ENCODE results near the gene TRIM27. TPM values are rescaled to one million over a fixed set of nuclear protein-coding genes. Genes with fewer than 3 reads are reported as not detected.
A peak's percentile ranks its signal among the peaks of the same experiment; 100 is the strongest.

Gene TRIM27
- total and polyA plus RNA-seq, 10 donors: 45.2 to 92.0 (median 64.3) TPM

GRCh38 chr6:28947831-28948270 lies 24.1 kb upstream of the TRIM27 start:
- Histone ChIP-seq H3K9me3 (no peaks in the 10 kb centered on the region), H3K27ac (no peak overlapping the region), H3K36me3 (no peaks in the 10 kb centered on the region), H3K4me3 (no peak overlapping the region), H3K4me1 (peaks cover 0 to 28% (median 15%) of the 10 kb centered on the region in 6 donors), H3K27me3 (replicated peaks in 1 of 7) (no peaks in the 10 kb centered on the region)
- no peak for DNase-seq
- WGBS, 5 donors: 84 to 96% (median 89%) methylated on average over 1 of the region's 1 CpG
- TF ChIP-seq POLR2A (IDR thresholded peaks at IDR 0.05) (no peak), CTCF (IDR thresholded peaks at IDR 0.05 in 8 of 11, conservative IDR thresholded peaks at IDR 0.05 in 3 of 11) (no peak), POLR2AphosphoS5 (IDR thresholded peaks at IDR 0.05) (no peak)
- intact Hi-C loops (cut with DNase I; ENCODE audit: low total_unique reads): loop anchor here (5.0 kb wide), 1 partner anchor 34 kb away; no protein-coding TSS in a partner anchor

- Histone ChIP-seq H3K9me3 (no peaks in the 10 kb centered on the region), H3K4me3 (no peak overlapping the region), H3K4me1 (peaks cover under 1 to 34% (median 21%) of the 10 kb centered on the region in 6 donors), H3K36me3 (no peaks in the 10 kb centered on the region), H3K27me3 (replicated peaks in 1 of 7) (no peaks in the 10 kb centered on the region), H3K27ac (no peak overlapping the region)
- WGBS, 5 donors: 68 to 88% (median 83%) methylated on average over 6 of the region's 6 CpGs
- TF ChIP-seq POLR2A (IDR thresholded peaks at IDR 0.05) (no peak), POLR2AphosphoS5 (IDR thresholded peaks at IDR 0.05) (no peak), CTCF (IDR thresholded peaks at IDR 0.05 in 8 of 11, conservative IDR thresholded peaks at IDR 0.05 in 3 of 11) (no peak)
- intact Hi-C loops (cut with DNase I; ENCODE audit: low total_unique reads): loop anchor here (5.0 kb wide), 1 partner anchor 35 kb away; no protein-coding TSS in a partner anchor
- no peak for DNase-seq
Observed at GRCh38 chr6:28947067-28947765, 23.4 kb upstream of the TRIM27 start.

- TF ChIP-seq CTCF (IDR thresholded peaks at IDR 0.05 in 8 of 11, conservative IDR thresholded peaks at IDR 0.05 in 3 of 11) (no peak), POLR2AphosphoS5 (IDR thresholded peaks at IDR 0.05) (no peak), POLR2A (IDR thresholded peaks at IDR 0.05) (no peak)
- DNase-seq: no peak
- Histone ChIP-seq H3K27me3 (replicated peaks in 1 of 7) (no peaks in the 10 kb centered on the region), H3K4me3 (no peak overlapping the region), H3K9me3 (no peaks in the 10 kb centered on the region), H3K36me3 (no peaks in the 10 kb centered on the region), H3K4me1 (peaks cover 7 to 53% (median 31%) of the 10 kb centered on the region in 6 donors), H3K27ac (peak overlapping the region in 2 of 8 donors; percentile 4 to 86)
- 73 to 86% (median 76%) methylated on average over 3 of the region's 3 CpGs for WGBS, 5 donors
- intact Hi-C loops (cut with DNase I; ENCODE audit: low total_unique reads): loop anchor here (5.0 kb wide), 1 partner anchor 37 kb away; no protein-coding TSS in a partner anchor
Observed at GRCh38 chr6:28945349-28945748, 21.6 kb upstream of the TRIM27 start.

GRCh38 chr6:28944412-28944865 lies 20.7 kb upstream of the TRIM27 start:
- Histone ChIP-seq H3K4me1 (peaks cover 7 to 62% (median 37%) of the 10 kb centered on the region in 6 donors), H3K4me3 (peak overlapping the region; percentile 32 to 73 (median 50)), H3K9me3 (no peaks in the 10 kb centered on the region), H3K27ac (peak overlapping the region; percentile 61 to 86 (median 81)), H3K36me3 (no peaks in the 10 kb centered on the region), H3K27me3 (replicated peaks in 1 of 7) (no peaks in the 10 kb centered on the region)
- no peak for DNase-seq
- WGBS, 5 donors: 7 to 11% (median 10%) methylated on average over 12 of the region's 12 CpGs
- TF ChIP-seq POLR2A (IDR thresholded peaks at IDR 0.05) (no peak), POLR2AphosphoS5 (IDR thresholded peaks at IDR 0.05) (no peak), CTCF (IDR thresholded peaks at IDR 0.05 in 8 of 11, conservative IDR thresholded peaks at IDR 0.05 in 3 of 11) (no peak)
- intact Hi-C loops (cut with DNase I; ENCODE audit: low total_unique reads): no loop called here
